GM12873 (cell line): ENCODE results near the gene COMMD1.

Experiments
- CTCF ChIP-seq: IDR thresholded peaks from 2 replicates; pipeline ENCODE4 v1.5.1; 2012; ENCODE audit warnings: low read depth, mild to moderate bottlenecking, moderate library complexity, low read length, control low read depth; ENCODE audit not compliant: insufficient read depth; ENCODE audit errors: missing control alignments

Gene COMMD1

GRCh38 chr2:62109554-62109953 is 204.1 kb downstream of the COMMD1 start:
- no peak for TF ChIP-seq CTCF

DNA sequence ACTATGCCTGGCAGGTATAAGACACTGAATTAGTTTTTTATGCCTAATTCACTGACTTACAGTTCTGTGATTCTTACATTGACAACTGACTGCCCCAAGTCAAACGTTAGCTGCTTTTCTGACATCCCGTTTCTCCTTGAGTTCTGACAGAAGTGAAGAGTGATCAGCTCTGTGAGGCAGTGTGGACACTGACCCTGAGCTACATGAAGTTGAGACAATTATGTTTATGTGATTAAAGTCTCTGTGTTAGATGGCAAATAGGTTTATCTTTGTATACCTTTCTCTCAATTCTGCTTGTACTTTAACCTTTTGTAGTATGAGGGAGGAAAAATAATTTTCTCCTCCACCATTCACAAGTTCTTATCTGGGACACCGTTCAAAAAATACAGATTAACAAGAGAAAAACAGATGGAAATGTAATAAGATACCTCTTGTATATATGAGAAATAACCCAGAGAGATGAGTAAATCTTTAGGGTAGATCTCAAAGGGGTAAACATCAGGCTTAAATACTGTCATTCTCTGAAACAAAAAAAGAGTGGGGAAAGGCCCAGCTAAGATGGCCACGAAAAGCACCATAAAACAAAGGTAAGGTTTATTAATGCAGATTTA is 205.0 kb downstream of the COMMD1 start:
- TF ChIP-seq CTCF: no peak

GRCh38 chr2:62112179-62112578 is 206.7 kb downstream of the COMMD1 start:
- no peak for TF ChIP-seq CTCF

- no peak for TF ChIP-seq CTCF
Measured at GRCh38 chr2:62114564-62114963, 209.1 kb downstream of the COMMD1 start.

GRCh38 chr2:62116983-62117382 is 211.5 kb downstream of the COMMD1 start:
- no peak for TF ChIP-seq CTCF

DNA sequence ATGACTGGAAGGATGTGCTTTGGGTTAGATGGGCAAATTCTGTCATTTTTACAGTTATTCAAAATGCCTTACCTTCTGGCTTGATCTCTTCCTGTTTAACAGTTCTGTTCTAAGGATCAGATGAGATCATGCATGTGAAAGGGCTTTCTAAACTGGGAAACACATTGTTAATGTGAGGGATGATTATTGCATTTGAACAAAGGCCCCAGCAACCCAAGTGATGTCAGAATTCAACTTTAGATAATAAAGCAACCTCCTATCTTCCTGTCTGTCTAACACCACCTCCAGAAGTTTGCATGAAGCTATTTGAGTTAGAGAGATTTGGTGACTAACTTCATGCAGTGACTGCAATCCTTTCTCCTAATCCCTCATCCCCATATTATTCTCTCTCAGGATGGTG is 212.7 kb downstream of the COMMD1 start:
- no peak for TF ChIP-seq CTCF

DNA sequence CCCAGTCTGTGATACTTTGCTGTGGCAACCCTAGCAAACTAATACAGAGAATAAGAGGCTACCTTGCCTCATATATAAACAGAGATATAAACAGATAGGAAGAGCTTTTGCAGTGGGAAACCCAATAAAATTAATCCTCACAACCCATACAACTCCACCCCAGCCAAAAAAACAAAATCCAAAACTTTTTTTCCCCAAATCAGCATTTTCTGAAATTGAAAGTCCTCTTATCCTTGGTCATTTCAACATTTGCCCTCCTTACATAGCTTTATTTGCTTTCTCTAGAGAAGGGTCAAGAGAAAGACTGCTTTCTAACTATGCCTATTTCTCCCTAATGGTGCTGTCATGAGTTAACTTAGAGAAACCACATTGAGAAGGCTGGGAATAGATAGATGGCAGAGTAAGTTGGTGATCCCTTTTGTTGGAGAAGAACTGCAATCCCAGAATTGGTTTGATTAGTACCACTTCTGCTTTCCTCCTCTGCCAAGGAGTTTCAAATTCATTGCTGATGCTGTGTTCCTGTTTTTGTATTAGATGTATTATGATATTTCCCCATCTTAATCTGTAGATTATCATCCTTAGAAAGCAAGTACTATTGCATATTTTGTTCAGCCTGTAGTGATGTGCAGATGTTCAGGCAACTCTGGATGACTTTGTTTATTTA is 214.0 kb downstream of the COMMD1 start:
- no peak for TF ChIP-seq CTCF
